Progenitor cell of endocrine pancreas (in vitro differentiated cells): Measurements from ENCODE around the gene GYPE. TPM values are rescaled to one million over a fixed set of nuclear protein-coding genes. Genes with fewer than 3 reads are reported as not detected.
"Not testable (repeated sequence)": the region's sequence is repeated elsewhere in the genome, so short reads cannot be mapped to it uniquely, and the experiment has no call there.

Experiments used
- DNase-seq: peaks from one replicate; pipeline ENCODE4 v3.0.0; 2021; ENCODE audit warnings: low spot score; ENCODE audit not compliant: unreplicated experiment
- H3K27ac Mint-ChIP-seq: 2 replicates; pipeline ENCODE4 v1.8.0; 2021; ENCODE audit warnings: mild to moderate bottlenecking, moderate library complexity, mixed read lengths
- H3K27me3 Mint-ChIP-seq: 2 replicates; pipeline ENCODE4 v1.8.0; 2021; ENCODE audit warnings: mixed read lengths
- H3K36me3 Mint-ChIP-seq: 2 replicates; pipeline ENCODE4 v1.8.0; 2022; ENCODE audit warnings: mixed read lengths; ENCODE audit not compliant: insufficient read depth
- H3K4me1 Mint-ChIP-seq: 2 replicates; pipeline ENCODE4 v1.8.0; 2021; ENCODE audit warnings: low read depth, mixed read lengths
- H3K4me3 Mint-ChIP-seq: 2 replicates; pipeline ENCODE4 v1.8.0; 2021; ENCODE audit warnings: low read depth, mild to moderate bottlenecking, moderate library complexity, mixed read lengths
- H3K9me3 Mint-ChIP-seq: 2 replicates; pipeline ENCODE4 v1.8.0; 2021; ENCODE audit warnings: low read depth, mixed read lengths
- total RNA-seq: library from RNA; stranded (reverse); gene quantifications from 2 replicates; pipeline ENCODE4 v1.2.1, GENCODE V29; 2021

The GYPE gene
- total RNA-seq, 1 donor from 2014 or later: not detected

DNA sequence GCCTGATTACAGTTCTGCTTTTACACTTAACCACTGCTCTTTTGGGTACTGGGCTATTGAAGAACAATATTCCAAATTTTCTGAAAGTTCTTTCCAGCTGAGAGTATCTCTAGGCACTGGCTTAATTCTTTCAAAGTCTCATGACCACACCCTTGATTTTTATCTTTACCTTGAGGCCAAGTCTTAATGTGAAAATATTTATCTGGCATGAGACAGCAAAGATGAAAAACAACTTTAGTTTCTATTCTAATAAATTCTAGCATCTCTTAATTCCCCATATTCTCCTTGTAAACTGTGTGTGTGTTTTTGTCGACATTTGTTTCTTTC lies 61.9 kb downstream of the GYPE start:
- not testable (repeated sequence) for H3K36me3 Mint-ChIP-seq, H3K4me3 Mint-ChIP-seq, H3K27me3 Mint-ChIP-seq, H3K9me3 Mint-ChIP-seq, H3K27ac Mint-ChIP-seq, H3K4me1 Mint-ChIP-seq, DNase-seq

DNA sequence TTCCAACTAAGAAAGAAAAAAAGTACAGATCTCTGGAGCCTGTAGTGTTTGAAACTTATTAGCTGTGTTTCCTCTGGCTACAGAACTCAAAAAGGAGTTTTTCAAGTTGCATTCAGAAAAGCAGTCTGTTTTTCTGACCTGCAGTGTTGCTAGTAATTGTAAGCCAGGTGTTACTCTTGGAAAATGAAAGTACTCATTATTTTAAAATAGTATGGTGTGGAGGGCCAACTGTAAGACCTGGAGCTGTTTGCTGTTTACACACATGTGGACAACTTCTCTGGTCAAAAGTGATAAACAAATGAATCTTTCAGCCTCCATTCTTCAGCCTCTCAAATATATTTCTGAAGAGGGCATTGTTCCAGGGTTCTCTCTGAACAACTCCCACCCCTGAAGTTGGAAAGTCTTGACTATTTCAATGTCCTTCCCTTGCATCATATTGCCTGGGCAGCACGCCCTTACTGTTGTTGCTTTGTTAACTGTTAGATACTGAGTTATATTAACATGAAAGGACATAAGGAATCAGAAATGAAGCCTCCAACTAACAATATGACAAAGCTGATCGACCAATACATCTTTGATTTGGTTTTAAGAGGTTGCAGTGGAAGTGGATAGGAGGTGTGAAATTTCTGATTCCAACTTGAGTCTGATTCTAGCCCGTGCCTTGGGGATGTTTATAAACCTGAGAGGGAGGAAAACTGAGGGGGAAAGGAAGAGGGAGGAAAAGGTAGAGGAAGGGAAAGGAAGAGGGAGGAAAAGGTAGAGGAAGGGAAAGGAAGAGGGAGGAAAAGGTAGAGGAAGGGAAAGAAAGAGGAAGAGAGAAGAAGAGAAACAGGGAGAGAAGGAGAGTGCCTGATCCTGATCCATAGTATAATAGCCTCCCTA lies 62.5 kb downstream of the GYPE start:
- not testable (repeated sequence) for DNase-seq, H3K27ac Mint-ChIP-seq, H3K4me1 Mint-ChIP-seq, H3K9me3 Mint-ChIP-seq, H3K4me3 Mint-ChIP-seq, H3K27me3 Mint-ChIP-seq, H3K36me3 Mint-ChIP-seq

DNA sequence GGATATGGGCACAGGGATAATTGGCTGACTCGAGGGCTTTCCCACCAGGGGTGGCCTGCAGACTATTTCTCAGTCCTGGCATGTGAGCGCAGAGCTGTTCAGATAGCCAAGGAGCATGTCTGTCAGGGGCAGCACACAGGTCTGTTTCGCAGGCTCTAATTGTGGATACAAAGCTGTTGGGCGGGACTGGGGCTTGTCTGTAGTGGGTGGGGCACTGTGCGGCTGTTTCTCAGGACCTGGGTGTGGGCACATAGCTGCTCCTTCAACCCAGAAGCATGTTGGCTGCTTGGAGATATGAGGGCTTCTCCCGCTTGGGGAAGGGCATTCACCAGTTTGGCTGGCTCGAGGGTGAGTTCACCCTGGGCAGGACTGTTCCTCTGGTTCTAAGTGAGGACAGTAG lies 65.9 kb downstream of the GYPE start:
- not testable (repeated sequence) for H3K27me3 Mint-ChIP-seq, H3K4me1 Mint-ChIP-seq, H3K9me3 Mint-ChIP-seq, H3K4me3 Mint-ChIP-seq, DNase-seq, H3K27ac Mint-ChIP-seq, H3K36me3 Mint-ChIP-seq

DNA sequence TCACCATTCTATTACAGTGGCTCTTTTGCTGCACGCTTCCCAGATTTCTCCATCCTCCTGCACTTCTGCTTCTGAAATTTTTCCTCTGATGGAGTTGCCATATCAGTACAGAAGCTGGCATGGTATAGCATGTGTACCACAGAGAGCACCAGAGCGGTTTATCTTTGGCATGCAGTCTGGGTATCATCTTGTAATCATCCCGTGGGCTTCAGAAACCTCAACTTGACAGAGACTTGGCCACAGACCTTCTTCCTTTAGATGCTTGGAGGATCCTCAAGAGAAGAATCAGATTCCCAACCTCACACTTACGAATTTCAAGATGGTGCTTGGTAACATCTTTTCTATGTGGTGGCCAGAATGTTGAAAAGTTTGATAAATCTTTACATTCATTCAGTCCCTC lies 71.2 kb downstream of the GYPE start:
- not testable (repeated sequence) for H3K4me3 Mint-ChIP-seq, DNase-seq, H3K4me1 Mint-ChIP-seq, H3K9me3 Mint-ChIP-seq, H3K27me3 Mint-ChIP-seq, H3K27ac Mint-ChIP-seq, H3K36me3 Mint-ChIP-seq

DNA sequence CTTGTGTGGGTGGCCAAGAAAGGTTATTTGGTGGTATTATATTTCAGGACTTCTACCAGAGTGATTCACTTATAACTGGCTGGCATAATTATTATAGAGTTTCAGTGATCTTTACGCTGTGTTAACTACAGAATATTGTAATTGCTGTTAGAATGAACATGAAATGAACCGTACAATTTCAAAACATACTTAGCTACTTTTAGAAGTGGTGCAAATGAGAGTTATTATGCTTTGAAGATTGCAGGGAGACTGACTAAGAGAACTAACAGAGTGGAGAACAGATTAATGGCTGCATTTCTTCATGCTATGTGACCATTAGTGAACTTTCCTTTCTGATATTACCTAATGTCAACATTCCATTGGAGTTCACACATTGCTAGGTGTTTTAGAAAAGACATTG lies 71.7 kb downstream of the GYPE start:
- H3K4me3 Mint-ChIP-seq, DNase-seq, H3K4me1 Mint-ChIP-seq, H3K27ac Mint-ChIP-seq, H3K9me3 Mint-ChIP-seq, H3K27me3 Mint-ChIP-seq, H3K36me3 Mint-ChIP-seq: not testable (repeated sequence)

DNA sequence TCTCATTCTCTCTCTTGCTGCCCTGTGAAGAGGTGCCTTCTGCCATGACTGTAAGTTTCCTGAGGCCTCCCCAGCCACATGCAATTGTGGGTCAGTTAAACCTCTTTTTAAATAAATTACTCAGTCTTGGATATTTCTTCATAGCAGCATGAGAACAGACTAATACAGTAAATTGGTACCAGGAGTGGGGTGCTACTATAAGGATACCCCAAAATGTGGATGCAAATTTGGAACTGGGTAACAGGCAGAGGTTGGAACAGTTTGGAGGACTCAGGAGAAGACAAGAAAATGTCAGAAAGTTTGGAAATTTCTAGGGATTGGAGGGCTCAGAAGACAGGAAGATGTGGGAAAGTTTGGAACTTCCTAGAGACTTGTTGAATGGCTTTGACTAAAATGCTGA lies 74.8 kb downstream of the GYPE start:
- not testable (repeated sequence) for DNase-seq, H3K9me3 Mint-ChIP-seq, H3K4me3 Mint-ChIP-seq, H3K27me3 Mint-ChIP-seq, H3K27ac Mint-ChIP-seq, H3K36me3 Mint-ChIP-seq
- peaks cover 13% of the 10 kb centered on the region for H3K4me1 Mint-ChIP-seq

DNA sequence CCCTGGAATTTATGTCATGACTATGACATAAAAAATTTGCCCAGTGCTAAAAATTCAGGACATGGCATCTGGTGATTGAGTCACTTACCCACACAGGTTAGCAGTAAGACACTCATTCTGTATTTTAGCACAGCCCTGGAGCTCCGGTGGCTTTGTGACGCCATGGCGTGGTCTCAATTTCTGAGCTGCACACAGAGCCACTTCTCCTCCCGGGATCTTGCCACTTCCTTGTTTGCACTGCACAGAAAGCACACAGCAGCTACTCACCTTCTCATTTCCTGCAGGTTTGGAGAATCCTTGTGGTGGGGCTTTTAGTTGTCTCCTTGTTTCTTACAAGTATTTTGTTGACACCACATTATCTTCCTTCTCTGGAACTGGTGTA lies 76.1 kb downstream of the GYPE start:
- not testable (repeated sequence) for H3K36me3 Mint-ChIP-seq, H3K4me3 Mint-ChIP-seq, H3K9me3 Mint-ChIP-seq, H3K27ac Mint-ChIP-seq, H3K27me3 Mint-ChIP-seq, DNase-seq
- H3K4me1 Mint-ChIP-seq: peaks cover 13% of the 10 kb centered on the region

Other genes starting within 250 kb of the GYPE start
- gene FREM3, start 204.9 kb downstream of the GYPE start, total RNA-seq: not detected in 2 replicates
- gene GYPB, start 113.8 kb upstream of the GYPE start, total RNA-seq: not detected in 2 replicates
- gene GYPA, start 235.2 kb upstream of the GYPE start, total RNA-seq: not detected in 2 replicates